Karpas-422 (cell line): ENCODE data around the gene CELF2. TPM values are rescaled to one million over a fixed set of nuclear protein-coding genes. Genes with fewer than 3 reads are reported as not detected.

Experiments used
- DNase-seq: peaks from one replicate; pipeline ENCODE4 v3.0.0-alpha.2; 2015
- H2AFZ ChIP-seq: fragments of 200-600 bp; sonication (generic); 2 replicates; pipeline ENCODE4 v1.6.1; 2014; ENCODE audit warnings: antibody characterized with exemption, low read length, mixed read lengths
- H3K27ac ChIP-seq: fragments of 200-600 bp; sonication (generic); 2 replicates; pipeline ENCODE4 v1.5.1; 2014; ENCODE audit warnings: mild to moderate bottlenecking, low read length, moderate library complexity
- H3K27me3 ChIP-seq: fragments of 200-600 bp; sonication (generic); 2 replicates; pipeline ENCODE4 v1.6.1; 2014; ENCODE audit warnings: low read length, mixed read lengths
- H3K36me3 ChIP-seq: fragments of 200-600 bp; sonication (generic); 2 replicates; pipeline ENCODE4 v1.6.1; 2014; ENCODE audit warnings: low read length, mixed read lengths; ENCODE audit not compliant: insufficient read depth
- H3K4me1 ChIP-seq: fragments of 200-600 bp; sonication (generic); 2 replicates; pipeline ENCODE4 v1.6.1; 2014; ENCODE audit warnings: mild to moderate bottlenecking, low read length, mixed read lengths
- H3K4me2 ChIP-seq: fragments of 200-600 bp; sonication (generic); 2 replicates; pipeline ENCODE4 v1.6.1; 2014; ENCODE audit warnings: low read length, low read depth, mild to moderate bottlenecking; ENCODE audit not compliant: poor library complexity, severe bottlenecking
- H3K4me3 ChIP-seq: fragments of 200-600 bp; sonication (generic); 2 replicates; pipeline ENCODE4 v1.5.1; 2014; ENCODE audit warnings: mild to moderate bottlenecking, antibody characterized with exemption, low read length, mixed read lengths
- H3K79me2 ChIP-seq: fragments of 200-600 bp; sonication (generic); 2 replicates; pipeline ENCODE4 v1.6.1; 2014; ENCODE audit warnings: mild to moderate bottlenecking, low read length, mixed read lengths
- H3K9ac ChIP-seq: fragments of 200-600 bp; sonication (generic); 2 replicates; pipeline ENCODE4 v1.6.0; 2014; ENCODE audit warnings: low read length
- H3K9me2 ChIP-seq: fragments of 200-600 bp; sonication (generic), shearing (Covaris generic); replicated peaks from 2 replicates; pipeline ENCODE4 v1.6.0; 2014; ENCODE audit warnings: mild to moderate bottlenecking, low read length, moderate library complexity; ENCODE audit not compliant: insufficient read depth
- H3K9me3 ChIP-seq: fragments of 300-700, 200-600 bp; sonication (generic); 2 replicates; pipeline ENCODE4 v1.6.1; 2014; ENCODE audit warnings: low read length, mixed read lengths
- H4K20me1 ChIP-seq: fragments of 200-600 bp; sonication (generic); 2 replicates; pipeline ENCODE4 v1.6.1; 2014; ENCODE audit warnings: mild to moderate bottlenecking, antibody characterized with exemption, low read length, low read depth; ENCODE audit not compliant: insufficient read depth
- total RNA-seq: library from RNA; depleted of rRNA; stranded (reverse); fragments of >200 nt; shearing (Covaris generic); gene quantifications from 2 replicates; pipeline ENCODE4 v1.2.3, GENCODE V29; 2014; ENCODE audit warnings: low replicate concordance

CELF2 gene
- total RNA-seq, 1 experiment from 2014 or later = 2.3 TPM

DNA sequence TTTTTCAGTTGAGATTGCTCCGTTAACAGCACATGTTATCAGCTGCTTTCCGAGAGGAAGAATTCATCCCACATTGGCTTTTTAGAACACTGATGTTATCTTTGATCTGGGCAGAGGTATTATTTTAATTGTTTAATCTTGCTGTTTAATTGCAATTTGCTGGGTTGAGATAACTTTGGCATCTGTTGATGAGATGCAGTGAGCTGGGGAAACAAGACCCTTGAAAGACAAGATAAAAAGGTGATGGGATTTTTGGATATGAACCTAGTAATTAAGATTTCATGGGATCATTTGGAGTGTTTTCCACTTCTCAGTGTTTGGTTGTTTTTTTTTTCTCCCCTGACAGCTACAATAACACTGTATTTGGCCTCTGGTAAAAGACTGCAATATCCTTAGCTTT lies 4.5 kb downstream of the CELF2 start:
- no peak for DNase-seq
- H3K9ac ChIP-seq = no peak overlapping the region
- H3K9me2 ChIP-seq = no peaks in the 10 kb centered on the region
- H2AFZ ChIP-seq = no peak overlapping the region
- H3K9me3 ChIP-seq = no peaks in the 10 kb centered on the region
- no peaks in the 10 kb centered on the region for H3K79me2 ChIP-seq
- no peak overlapping the region for H3K27ac ChIP-seq
- no peaks in the 10 kb centered on the region for H3K27me3 ChIP-seq
- H3K4me2 ChIP-seq = no peak overlapping the region
- no peaks in the 10 kb centered on the region for H4K20me1 ChIP-seq
- H3K36me3 ChIP-seq = no peaks in the 10 kb centered on the region
- H3K4me1 ChIP-seq = no peaks in the 10 kb centered on the region
- no peak overlapping the region for H3K4me3 ChIP-seq

DNA sequence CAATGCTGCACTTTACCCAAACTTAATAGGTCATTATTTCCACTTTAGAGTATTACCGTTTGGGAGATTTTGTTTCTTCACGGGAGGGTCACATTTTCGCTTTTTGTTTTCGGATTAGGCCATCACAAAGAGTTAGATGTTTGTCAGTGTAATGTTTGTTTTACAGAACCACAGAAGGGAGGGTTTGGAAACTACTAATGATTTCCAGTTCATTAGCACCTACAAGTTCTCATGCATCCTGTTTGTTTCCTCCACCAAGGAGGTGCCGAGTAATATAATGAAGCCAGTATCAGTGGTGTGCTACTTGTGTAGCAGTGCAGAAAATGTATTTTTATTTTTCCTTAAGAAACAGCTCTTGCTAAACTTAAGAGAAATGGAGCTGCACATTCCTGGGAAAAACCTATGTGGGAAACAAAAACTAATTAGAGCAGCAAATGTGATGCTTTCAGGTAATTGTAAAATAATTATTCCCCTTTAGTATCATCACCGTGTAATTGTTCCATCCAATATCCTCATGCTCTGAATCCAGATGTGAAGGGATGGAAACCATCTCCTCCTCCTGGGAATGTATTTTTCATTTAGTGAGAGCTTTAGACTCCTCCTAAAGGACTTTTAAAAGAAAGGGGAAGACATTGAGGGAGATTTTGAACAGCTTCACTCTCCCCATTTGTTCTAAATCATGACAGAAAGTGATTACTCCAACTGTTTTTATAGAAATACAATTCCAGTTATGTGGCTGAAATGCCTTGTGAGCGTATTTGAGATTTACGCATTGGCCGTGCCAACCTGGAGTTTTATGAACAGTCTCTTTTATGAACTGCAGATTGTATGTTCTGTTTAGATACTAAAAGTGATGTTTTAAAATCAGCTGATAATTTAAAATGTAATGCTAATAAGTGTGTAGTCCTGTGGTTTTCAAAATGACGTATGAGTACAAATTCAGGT lies 5.6 kb downstream of the CELF2 start:
- H3K36me3 ChIP-seq = no peaks in the 10 kb centered on the region
- DNase-seq = no peak
- H3K9me3 ChIP-seq = no peaks in the 10 kb centered on the region
- no peak overlapping the region for H3K27ac ChIP-seq
- no peaks in the 10 kb centered on the region for H3K79me2 ChIP-seq
- H4K20me1 ChIP-seq = no peaks in the 10 kb centered on the region
- no peaks in the 10 kb centered on the region for H3K4me1 ChIP-seq
- H3K4me3 ChIP-seq = no peak overlapping the region
- H2AFZ ChIP-seq = no peak overlapping the region
- H3K4me2 ChIP-seq = no peak overlapping the region
- no peak overlapping the region for H3K9ac ChIP-seq
- no peaks in the 10 kb centered on the region for H3K27me3 ChIP-seq
- no peaks in the 10 kb centered on the region for H3K9me2 ChIP-seq

DNA sequence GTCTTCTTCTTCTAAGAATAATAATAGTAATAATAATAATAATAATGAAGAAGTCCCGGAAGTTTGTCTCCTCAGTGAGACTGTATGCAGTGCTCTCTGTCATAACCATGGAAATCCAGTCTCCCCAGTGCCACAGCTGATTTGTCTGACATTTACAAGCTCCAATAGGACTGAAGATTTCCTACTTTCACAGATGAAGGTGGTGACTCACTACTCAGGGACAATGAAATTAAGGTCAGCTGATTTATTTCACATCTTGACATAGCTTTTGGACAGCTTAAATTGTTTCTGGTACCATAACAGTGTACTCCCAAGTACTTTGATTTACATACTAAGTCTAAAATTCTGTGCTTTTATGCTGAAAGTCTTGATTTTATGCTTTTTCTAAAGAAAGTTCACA lies 6.9 kb downstream of the CELF2 start:
- Histone ChIP-seq H3K79me2 (no peaks in the 10 kb centered on the region), H3K27me3 (no peaks in the 10 kb centered on the region)

DNA sequence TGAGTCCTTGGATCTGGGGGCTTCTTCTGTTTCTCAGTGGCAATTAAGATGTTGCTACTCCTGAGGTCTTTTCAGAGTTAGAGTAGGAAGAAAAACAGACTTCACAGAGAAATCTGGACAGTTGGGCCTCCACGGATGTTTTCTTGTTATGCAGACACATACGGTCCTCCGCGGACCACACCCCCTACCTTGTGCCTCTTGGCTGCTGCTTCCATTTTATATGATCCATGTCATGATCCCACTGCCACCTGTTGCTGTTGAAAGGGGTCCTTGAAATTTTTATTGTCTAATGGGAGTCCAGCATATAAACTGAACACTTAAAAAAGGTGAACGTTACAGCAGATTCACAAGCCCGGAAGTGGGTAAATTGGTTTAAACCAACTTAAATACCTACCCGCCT lies 8.3 kb downstream of the CELF2 start:
- no peak overlapping the region for H2AFZ ChIP-seq
- H3K4me3 ChIP-seq = no peak overlapping the region
- DNase-seq = no peak
- H3K4me1 ChIP-seq = no peaks in the 10 kb centered on the region
- H3K27ac ChIP-seq = no peak overlapping the region
- H3K9me3 ChIP-seq = no peaks in the 10 kb centered on the region
- H3K9ac ChIP-seq = no peak overlapping the region
- H3K27me3 ChIP-seq = no peaks in the 10 kb centered on the region
- H3K9me2 ChIP-seq = no peaks in the 10 kb centered on the region
- H4K20me1 ChIP-seq = no peaks in the 10 kb centered on the region
- no peaks in the 10 kb centered on the region for H3K79me2 ChIP-seq
- H3K4me2 ChIP-seq = no peak overlapping the region
- H3K36me3 ChIP-seq = no peaks in the 10 kb centered on the region

More for the DNA sequence above, 6.9 kb downstream of the CELF2 start:
- Histone ChIP-seq H2AFZ (no peak overlapping the region), H3K36me3 (no peaks in the 10 kb centered on the region), H4K20me1 (no peaks in the 10 kb centered on the region), H3K4me3 (no peak overlapping the region), H3K9me3 (no peaks in the 10 kb centered on the region), H3K9me2 (no peaks in the 10 kb centered on the region), H3K27ac (no peak overlapping the region), H3K4me2 (no peak overlapping the region), H3K4me1 (no peaks in the 10 kb centered on the region), H3K9ac (no peak overlapping the region)
- DNase-seq = no peak

DNA sequence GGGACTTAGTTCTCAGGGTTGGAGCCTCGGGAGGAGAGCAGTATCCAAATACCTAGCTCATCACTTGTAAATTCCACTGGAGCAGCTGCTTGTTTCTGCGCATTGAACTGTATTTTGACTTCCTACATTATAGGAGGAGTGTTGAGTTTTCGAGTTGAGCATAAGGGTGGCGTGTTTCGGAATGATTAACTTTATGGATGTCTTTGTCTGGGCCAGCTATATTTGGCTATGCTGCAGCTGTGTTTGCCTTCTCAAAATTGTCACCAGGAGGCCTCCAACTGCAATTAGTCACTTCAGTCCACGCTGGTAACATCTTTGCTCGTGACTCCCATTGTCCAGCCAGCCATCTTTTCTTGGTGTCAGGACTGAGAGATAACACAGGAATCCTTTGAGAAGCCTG lies 9.1 kb downstream of the CELF2 start:
- no peak for DNase-seq
- Histone ChIP-seq H3K4me3 (no peak overlapping the region), H4K20me1 (no peaks in the 10 kb centered on the region)

DNA sequence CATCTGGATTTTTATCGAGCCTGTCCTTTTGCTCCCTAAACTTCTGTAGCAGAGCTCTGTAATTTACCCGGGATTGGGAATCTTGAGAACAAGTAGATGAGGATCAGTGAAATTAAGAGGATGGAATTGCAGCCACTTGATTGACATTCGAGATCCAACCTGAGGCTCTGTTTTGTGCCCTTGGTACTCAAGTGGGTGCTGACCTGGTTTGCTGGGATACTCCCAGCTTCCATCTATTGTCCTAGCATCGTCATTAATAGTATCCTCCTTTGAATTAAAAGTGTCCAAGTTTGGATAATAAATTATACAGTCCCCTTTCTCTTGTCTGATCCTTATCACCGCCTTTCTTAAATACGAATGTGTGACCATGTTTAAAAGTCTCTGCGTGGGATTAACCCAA lies 17.1 kb downstream of the CELF2 start:
- Histone ChIP-seq H3K4me3 (no peak overlapping the region), H3K4me1 (no peaks in the 10 kb centered on the region), H3K9me3 (no peaks in the 10 kb centered on the region), H4K20me1 (no peaks in the 10 kb centered on the region), H3K4me2 (no peak overlapping the region), H3K79me2 (no peaks in the 10 kb centered on the region), H3K9ac (no peak overlapping the region), H2AFZ (no peak overlapping the region), H3K27ac (no peak overlapping the region), H3K27me3 (0 out of 2 replicates have a peak, but pooled peaks cover 3% of the 10 kb centered on the region), H3K9me2 (no peaks in the 10 kb centered on the region), H3K36me3 (no peaks in the 10 kb centered on the region)
- DNase-seq = no peak

More for the DNA sequence above, 9.1 kb downstream of the CELF2 start:
- Histone ChIP-seq H3K4me2 (no peak overlapping the region), H3K9me3 (no peaks in the 10 kb centered on the region), H3K27me3 (no peaks in the 10 kb centered on the region), H3K27ac (no peak overlapping the region), H2AFZ (no peak overlapping the region), H3K36me3 (no peaks in the 10 kb centered on the region), H3K4me1 (no peaks in the 10 kb centered on the region), H3K9ac (no peak overlapping the region), H3K9me2 (no peaks in the 10 kb centered on the region), H3K79me2 (no peaks in the 10 kb centered on the region)

DNA sequence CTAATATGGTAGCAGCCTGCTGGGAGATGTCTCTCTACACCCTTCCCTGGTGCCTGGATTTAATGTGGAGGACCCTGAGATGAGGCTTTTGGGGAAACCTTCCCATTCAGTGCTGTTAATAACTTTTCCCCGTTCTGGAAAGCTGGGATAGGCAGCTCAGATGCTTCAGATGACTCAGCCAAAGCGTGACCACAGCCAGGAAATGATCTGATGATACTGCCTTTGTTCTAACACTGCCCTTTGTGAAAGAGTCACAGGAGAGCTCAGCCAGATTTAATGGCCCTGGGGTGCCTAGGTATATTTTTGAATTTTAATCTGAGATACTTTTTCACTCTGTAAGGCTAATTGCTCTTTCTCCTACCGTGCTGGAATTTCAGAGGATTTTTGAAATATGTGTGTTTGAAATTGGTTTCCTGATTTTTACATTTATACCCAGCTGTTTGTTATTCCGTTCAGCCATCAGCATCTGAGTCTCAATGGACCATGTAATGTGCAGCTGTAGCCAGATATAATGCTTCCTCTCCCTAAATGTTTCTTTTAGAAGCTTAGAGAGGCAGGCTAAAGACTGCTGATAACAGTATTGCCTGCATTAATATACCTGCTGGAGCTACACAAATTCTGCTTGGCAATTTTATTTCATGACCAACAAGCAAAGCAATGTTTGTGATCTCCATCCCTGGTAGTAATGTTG lies 17.8 kb downstream of the CELF2 start:
- Histone ChIP-seq H3K9me3 (no peaks in the 10 kb centered on the region), H4K20me1 (no peaks in the 10 kb centered on the region), H3K9me2 (no peaks in the 10 kb centered on the region), H3K4me1 (no peaks in the 10 kb centered on the region), H3K27me3 (0 out of 2 replicates have a peak, but pooled peaks cover 3% of the 10 kb centered on the region), H3K9ac (no peak overlapping the region), H3K36me3 (no peaks in the 10 kb centered on the region), H3K4me3 (no peak overlapping the region), H3K4me2 (no peak overlapping the region), H3K27ac (no peak overlapping the region), H2AFZ (no peak overlapping the region), H3K79me2 (no peaks in the 10 kb centered on the region)
- no peak for DNase-seq

DNA sequence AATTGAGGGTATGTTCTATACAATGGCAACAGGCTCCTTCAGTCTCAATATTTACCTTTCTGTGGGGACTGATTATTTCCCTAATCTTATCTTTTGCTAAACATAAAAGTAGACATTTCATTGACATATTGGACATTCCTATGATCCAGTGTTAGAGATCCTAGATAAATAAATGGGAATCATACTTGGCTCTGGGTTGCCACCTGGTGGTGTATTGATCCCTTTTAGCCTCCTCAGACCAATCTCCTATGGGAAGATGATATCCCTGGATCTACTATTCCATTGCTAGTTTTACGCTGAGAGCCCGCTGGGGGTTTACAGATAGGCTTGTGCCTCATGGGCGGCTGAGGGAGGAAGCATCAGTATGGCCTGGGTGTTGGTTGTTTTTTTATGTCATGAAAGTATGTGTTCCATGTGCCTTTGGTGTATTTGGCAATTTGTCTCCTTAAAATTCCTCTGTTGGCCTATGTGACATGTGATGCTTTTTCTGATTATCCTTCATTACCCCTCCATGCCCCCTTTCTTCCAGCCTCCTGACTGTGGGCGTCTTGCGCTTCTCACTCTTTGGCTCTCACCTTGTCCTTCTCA lies 18.8 kb downstream of the CELF2 start:
- H3K79me2 ChIP-seq = no peaks in the 10 kb centered on the region
- H2AFZ ChIP-seq = no peak overlapping the region
- no peak overlapping the region for H3K27ac ChIP-seq
- no peak for DNase-seq
- H3K9ac ChIP-seq = no peak overlapping the region
- no peak overlapping the region for H3K4me2 ChIP-seq
- H3K9me2 ChIP-seq = no peaks in the 10 kb centered on the region
- no peaks in the 10 kb centered on the region for H3K36me3 ChIP-seq
- 0 out of 2 replicates have a peak, but pooled peaks cover 3% of the 10 kb centered on the region for H3K27me3 ChIP-seq
- H3K4me3 ChIP-seq = no peak overlapping the region
- no peaks in the 10 kb centered on the region for H4K20me1 ChIP-seq
- H3K9me3 ChIP-seq = no peaks in the 10 kb centered on the region
- no peaks in the 10 kb centered on the region for H3K4me1 ChIP-seq
